GM21723 (cell line): ENCODE data around the gene NUPR2.
A peak's percentile ranks its signal among the peaks of the same experiment; 100 is the strongest.
"Not testable (repeated sequence)": the region's sequence is repeated elsewhere in the genome, so short reads cannot be mapped to it uniquely, and the experiment has no call there.

Experiments
- ATAC-seq: cut with Tn5 transposase; IDR thresholded peaks from one replicate; pipeline ENCODE4 v1.9.1; 2021; ENCODE audit warnings: mild to moderate bottlenecking, moderate library complexity; ENCODE audit not compliant: unreplicated experiment

The NUPR2 gene

DNA sequence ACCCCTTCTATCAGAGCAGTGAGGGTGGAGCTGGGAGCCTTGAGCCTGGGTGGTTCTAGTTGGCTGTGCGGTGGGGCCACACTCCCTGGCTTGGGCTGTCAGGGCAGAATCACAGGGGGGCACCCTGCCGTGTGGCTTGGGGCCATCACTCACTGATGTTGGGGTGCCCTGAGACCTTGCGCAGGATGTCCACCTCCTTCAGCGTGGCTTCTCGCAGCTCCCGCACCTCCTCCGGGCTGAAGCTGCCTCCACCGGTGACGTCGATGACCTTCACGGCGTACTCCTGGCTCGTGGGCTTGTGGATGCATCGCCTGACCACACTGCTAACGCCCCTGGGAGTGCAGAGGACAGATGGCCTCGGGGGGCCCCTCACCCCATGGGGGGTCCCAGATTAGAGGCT is 28.8 kb downstream of the NUPR2 start:
- ATAC-seq = no peak

DNA sequence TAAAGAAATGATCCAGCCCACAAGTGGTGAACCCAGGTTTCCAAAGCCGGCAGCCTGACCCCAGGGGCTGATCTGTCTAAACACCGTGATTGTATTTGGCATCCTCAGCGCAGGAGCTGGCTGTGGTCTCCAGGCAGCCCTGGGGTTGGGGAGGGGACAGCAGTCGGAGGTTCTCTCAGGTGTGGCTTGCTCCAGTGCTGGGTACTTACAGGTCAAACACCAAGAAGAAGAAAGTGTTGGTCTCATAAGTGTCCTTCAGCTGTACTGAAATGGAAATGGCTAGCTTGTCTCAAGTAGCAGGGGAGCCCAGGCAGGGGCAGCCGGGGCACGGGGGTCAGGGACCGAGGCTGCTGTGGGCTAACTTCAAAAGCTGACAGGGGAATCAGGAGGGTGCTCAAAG is 29.5 kb downstream of the NUPR2 start:
- no peak for ATAC-seq

DNA sequence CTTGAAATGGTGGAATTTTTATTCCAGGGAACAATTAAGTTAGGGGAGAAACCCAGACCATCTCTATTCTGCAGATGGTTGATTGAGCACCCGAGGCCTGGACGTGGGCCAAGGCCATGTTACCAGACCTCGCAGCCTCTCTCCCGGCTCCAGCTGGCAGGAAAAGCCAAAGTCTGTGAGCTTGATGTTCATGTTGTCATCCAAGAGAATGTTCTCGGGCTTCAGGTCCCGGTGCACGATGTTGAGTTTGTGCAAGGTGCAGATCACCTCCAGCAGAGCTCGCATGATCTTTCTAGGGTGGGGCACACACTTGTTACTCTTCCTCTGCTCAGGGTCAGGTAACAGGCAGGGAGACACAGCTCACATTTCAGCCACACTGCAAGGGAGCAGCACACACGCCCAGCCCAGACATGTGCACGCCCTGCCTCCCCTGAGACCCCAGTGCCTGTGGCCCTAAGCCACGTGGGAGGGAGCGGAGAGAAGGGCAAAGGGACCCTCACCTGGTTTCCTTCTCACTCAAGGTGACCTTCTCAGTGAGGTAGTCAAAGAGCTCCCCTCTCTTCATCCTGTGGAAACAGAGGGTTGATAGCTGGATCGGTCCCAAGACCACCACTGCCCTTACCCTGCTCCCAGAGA is 32.9 kb downstream of the NUPR2 start:
- ATAC-seq = no peak

DNA sequence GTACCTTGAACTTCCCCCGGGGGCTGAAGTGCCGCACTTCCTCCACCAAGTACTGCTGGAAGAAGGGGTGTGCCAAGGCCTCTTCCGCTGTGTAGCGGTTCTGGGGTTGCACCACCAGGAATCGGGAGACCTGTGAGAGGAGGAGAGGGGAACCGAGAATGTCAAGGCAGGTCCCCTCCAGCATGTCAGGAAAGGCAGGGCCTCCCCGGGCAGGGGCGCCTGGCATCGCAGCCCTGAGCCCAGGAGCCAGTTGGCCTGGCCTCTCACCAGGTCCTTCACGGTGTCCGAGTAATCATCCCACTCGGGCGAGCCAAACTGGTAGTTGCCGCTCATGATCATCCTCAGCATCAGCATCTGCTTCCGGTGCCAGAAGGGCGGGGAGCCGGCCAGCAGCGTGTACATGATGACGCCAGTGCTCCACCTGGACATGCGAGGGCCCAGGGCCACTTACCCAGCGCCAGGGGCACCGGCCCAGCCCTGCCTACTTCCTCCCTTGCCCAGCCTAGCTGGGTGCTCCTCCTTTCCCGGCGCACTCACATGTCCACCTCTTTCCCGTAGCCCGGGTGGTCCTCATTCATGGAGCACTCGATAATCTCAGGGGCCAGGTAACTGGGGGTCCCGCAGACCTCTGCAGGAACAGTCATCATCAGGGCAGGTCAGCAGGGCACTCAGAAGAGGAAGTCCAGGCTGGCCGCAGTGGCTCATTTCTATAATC is 34.4 kb downstream of the NUPR2 start:
- ATAC-seq = no peak

DNA sequence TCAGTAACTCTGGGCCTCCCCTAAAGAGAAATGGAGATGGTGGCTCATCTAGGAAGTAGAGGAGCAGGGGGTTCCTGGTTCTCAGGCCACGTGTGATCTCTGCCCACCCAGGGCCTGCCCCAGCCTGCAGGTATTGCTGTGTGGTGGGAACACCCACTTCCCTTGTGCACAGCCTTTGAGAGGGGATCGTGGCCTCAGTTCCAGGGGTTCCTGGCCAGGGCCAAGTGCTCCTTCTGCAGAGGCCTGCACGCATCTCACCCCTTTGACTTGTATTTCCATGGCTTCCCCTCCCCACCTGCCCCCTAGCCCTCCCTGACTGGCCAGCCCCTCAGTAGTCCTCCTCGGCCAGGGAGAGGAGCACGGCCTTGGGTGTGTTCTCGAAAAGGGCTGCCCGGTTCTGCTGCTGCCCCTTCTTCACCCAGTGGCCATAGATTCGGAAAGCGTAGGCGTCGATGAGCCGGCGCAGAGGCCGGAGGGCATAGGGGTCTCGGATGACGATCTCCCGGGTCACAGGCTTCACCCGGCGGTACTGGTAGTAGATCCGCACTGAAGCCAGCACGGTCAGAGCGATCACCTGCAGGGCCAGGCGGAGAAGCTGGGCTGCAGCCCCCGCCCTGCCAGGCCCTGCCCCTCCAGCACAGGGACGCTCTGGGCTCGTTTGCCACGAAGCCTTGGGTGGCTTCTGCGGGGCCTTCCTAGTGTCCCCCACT is 35.3 kb downstream of the NUPR2 start:
- not testable (repeated sequence) for ATAC-seq

DNA sequence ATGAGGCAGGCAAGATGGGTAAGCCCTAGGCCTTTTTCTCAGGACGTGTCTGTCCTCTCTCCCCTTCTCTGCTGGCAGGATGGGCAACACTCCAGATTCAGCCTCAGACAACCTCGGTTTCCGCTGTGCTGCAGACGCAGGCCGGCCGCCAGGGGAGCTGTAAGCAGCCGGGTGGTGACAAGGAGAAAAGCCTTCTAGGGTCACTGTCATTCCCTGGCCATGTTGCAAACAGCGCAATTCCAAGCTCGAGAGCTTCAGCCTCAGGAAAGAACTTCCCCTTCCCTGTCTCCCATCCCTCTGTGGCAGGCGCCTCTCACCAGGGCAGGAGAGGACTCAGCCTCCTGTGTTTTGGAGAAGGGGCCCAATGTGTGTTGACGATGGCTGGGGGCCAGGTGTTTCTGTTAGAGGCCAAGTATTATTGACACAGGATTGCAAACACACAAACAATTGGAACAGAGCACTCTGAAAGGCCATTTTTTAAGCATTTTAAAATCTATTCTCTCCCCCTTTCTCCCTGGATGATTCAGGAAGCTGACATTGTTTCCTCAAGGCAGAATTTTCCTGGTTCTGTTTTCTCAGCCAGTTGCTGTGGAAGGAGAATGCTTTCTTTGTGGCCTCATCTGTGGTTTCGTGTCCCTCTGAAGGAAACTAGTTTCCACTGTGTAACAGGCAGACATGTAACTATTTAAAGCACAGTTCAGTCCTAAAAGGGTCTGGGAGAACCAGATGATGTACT is 36.6 kb downstream of the NUPR2 start:
- ATAC-seq = no peak

DNA sequence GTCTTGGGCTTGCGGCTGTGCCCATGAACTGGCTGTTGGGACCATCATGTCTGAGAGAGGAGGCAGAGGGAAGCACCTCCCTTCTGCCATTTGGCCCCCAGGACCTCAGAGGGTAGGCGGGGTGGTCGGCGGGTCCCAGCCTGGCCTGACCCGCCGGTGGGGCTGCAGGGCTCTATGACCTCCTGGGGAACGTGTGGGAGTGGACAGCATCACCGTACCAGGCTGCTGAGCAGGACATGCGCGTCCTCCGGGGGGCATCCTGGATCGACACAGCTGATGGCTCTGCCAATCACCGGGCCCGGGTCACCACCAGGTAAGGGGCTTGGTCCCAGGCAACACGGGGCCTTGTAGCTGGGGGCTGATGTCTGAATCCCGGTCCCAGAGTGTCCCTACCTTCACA is 38.0 kb downstream of the NUPR2 start:
- no peak for ATAC-seq

DNA sequence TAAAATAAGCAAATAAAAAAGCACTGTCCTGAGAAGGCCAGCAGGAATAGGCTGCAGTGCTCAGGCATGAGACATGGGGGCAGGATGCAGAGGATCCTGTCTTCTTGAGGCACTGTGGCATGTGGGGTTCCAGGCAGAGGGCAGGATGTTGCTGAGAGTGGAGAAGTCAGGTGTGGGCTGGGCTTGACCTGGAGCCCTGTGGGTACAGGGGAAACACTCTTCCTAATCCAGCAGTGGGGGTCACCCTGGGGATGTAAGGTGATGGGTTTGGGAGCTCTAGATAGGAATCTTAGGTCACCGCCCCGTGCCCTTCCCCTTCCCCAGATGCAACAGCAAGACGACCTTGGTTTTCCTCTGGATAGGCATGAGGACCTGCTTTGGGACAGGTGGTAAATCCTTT is 38.5 kb downstream of the NUPR2 start:
- ATAC-seq = no peak

DNA sequence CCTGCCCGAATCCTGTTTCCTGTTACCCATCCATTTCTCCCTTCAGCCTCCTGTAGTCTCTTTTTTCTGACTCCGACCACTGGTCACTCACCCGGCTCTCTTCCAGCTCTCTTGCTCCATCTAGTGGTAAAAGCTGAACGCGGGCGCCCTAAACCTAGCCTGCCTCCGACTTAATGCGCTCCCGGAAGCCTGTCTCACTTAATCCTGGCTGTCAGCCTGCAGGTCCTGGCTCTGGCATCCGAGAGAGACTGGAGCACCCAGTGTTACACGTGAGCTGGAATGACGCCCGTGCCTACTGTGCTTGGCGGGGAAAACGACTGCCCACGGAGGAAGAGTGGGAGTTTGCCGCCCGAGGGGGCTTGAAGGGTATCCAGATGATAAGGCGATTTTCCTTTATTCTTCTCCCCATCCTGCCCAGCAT is 41.8 kb downstream of the NUPR2 start:
- peak; percentile 93 for ATAC-seq

DNA sequence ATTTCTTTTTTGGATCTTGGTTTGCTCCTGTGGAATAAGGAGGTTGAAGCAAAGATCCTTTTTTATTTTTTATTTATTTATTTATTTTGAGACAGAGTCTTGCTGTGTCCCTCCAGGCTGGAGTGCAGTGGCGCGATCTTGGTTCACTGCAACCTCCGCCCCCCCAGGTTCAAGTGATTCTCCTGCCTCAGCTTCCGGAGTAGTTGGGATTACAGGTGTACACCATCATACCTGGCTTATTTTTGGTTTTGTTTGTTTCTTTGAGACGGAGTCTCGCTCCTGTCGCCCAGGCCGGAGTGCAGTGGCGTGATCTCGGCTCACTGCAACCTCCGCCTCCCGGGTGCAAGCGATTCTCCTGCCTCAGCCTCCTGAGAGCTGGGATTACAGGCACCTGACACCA is 49.8 kb downstream of the NUPR2 start:
- not testable (repeated sequence) for ATAC-seq
